CD8-positive, alpha-beta memory T cell (primary cell): ENCODE measurements around the gene WDR89. TPM values are rescaled to one million over a fixed set of nuclear protein-coding genes. Genes with fewer than 3 reads are reported as not detected.
"Not testable (repeated sequence)": the region's sequence is repeated elsewhere in the genome, so short reads cannot be mapped to it uniquely, and the experiment has no call there.

Experiments used
- CTCF ChIA-PET: fragments of 350-600 bp; sonication (Branson Sonifier 250); formaldehyde crosslinking; loops from one replicate; lab custom pipeline; 2021; ENCODE audit warnings: antibody characterized with exemption; lab: Charles Lee
- POLR2A ChIA-PET: fragments of 350-600 bp; sonication (Branson Sonifier 250); formaldehyde crosslinking; loops from one replicate; lab custom pipeline; 2021; ENCODE audit warnings: antibody characterized with exemption; lab: Charles Lee
- DNase-seq, 5 donors: peaks; one replicate each; pipeline versions ENCODE4 v3.0.0 to v3.0.0-alpha.2; 2020 to 2022; ENCODE audit warnings: mixed read lengths in 1 of 5
- H3K27ac ChIP-seq: one replicate; pipeline ENCODE4 v1.7.0; 2013; ENCODE audit warnings: low read depth, mild to moderate bottlenecking, low read length, moderate library complexity
- H3K27me3 ChIP-seq: 2 replicates; pipeline ENCODE4 v1.7.0; 2013; ENCODE audit warnings: low read length, mild to moderate bottlenecking; ENCODE audit not compliant: insufficient read depth, poor library complexity, severe bottlenecking
- H3K36me3 ChIP-seq: 2 replicates; pipeline ENCODE4 v1.7.0; 2013; ENCODE audit warnings: mild to moderate bottlenecking, low read length, moderate library complexity; ENCODE audit not compliant: insufficient read depth
- H3K4me1 ChIP-seq: 2 replicates; pipeline ENCODE4 v1.7.0; 2013; ENCODE audit warnings: mild to moderate bottlenecking, low read length, moderate library complexity; ENCODE audit not compliant: insufficient read depth
- H3K4me3 ChIP-seq: 2 replicates; pipeline ENCODE4 v1.7.0; 2013; ENCODE audit warnings: mild to moderate bottlenecking, low read length
- H3K9me3 ChIP-seq: 2 replicates; pipeline ENCODE4 v1.7.0; 2013; ENCODE audit warnings: mild to moderate bottlenecking, low read length
- H3K27ac Mint-ChIP-seq, 8 donors: one replicate each; pipeline ENCODE4 v1.8.0; 2020 to 2021; ENCODE audit warnings: mixed read lengths in 8 of 8, mild to moderate bottlenecking in 6 of 8, inconsistent platforms in 3 of 8, moderate library complexity in 3 of 8
- H3K27me3 Mint-ChIP-seq, 2 donors: one replicate each; pipeline ENCODE4 v1.8.0; 2020 to 2021; ENCODE audit warnings: mixed read lengths in 2 of 2, mild to moderate bottlenecking in 1 of 2, moderate library complexity in 1 of 2
- H3K36me3 Mint-ChIP-seq, 3 donors: one replicate each; pipeline ENCODE4 v1.8.0; 2020 to 2021; ENCODE audit warnings: mixed read lengths in 3 of 3, inconsistent platforms in 1 of 3, mild to moderate bottlenecking in 1 of 3
- H3K4me1 Mint-ChIP-seq, 3 donors: one replicate each; pipeline ENCODE4 v1.8.0; 2020 to 2021; ENCODE audit warnings: mixed read lengths in 3 of 3, inconsistent platforms in 1 of 3, mild to moderate bottlenecking in 1 of 3
- H3K4me3 Mint-ChIP-seq, 7 donors: one replicate each; pipeline ENCODE4 v1.8.0; 2020 to 2021; ENCODE audit warnings: mixed read lengths in 7 of 7, mild to moderate bottlenecking in 6 of 7, moderate library complexity in 4 of 7, inconsistent platforms in 2 of 7
- H3K9me3 Mint-ChIP-seq, 5 donors: one replicate each; pipeline ENCODE4 v1.8.0; 2020 to 2022; ENCODE audit warnings: mixed read lengths in 5 of 5, mild to moderate bottlenecking in 3 of 5, moderate library complexity in 2 of 5, inconsistent platforms in 1 of 5
- polyA plus RNA-seq: library from polyadenylated mRNA; unstranded; fragments of 300-500 nt; fragmentation: Illumina TruSeq; gene quantifications from one replicate; pipeline ENCODE4 v1.2.3, GENCODE V29; 2021
- total RNA-seq, 2 experiments: library from RNA; stranded (reverse); gene quantifications; one replicate each; pipeline ENCODE4 v1.2.3, GENCODE V29; 2021

Gene WDR89
- total and polyA plus RNA-seq, 3 experiments from 2014 or later = 18.3 to 30.6 (median 28.9) TPM

GRCh38 chr14:63594455-63595372 lies 47.0 kb downstream of the WDR89 start:
- H3K4me1 Mint-ChIP-seq = peaks cover 0 to 5% (median 0%) of the 10 kb centered on the region in 3 donors

GRCh38 chr14:63583046-63583445 lies 58.6 kb downstream of the WDR89 start:
- H3K27me3 Mint-ChIP-seq = peaks cover 6 to 24% of the 10 kb centered on the region in 2 donors
- CTCF ChIA-PET, H3K4me1 ChIP-seq, H3K36me3 ChIP-seq, H3K27ac ChIP-seq, H3K36me3 Mint-ChIP-seq, H3K27ac Mint-ChIP-seq, H3K9me3 ChIP-seq, POLR2A ChIA-PET, H3K9me3 Mint-ChIP-seq, H3K4me1 Mint-ChIP-seq, H3K4me3 Mint-ChIP-seq, DNase-seq, H3K27me3 ChIP-seq, H3K4me3 ChIP-seq: not testable (repeated sequence)

More at GRCh38 chr14:63594455-63595372, 47.0 kb downstream of the WDR89 start:
- no peak for DNase-seq
- Histone ChIP-seq H3K27ac (no peak overlapping the region), H3K9me3 (no peaks in the 10 kb centered on the region), H3K36me3 (peaks cover 19% of the 10 kb centered on the region), H3K4me1 (no peaks in the 10 kb centered on the region), H3K27me3 (no peaks in the 10 kb centered on the region), H3K4me3 (no peak overlapping the region)
- peaks cover 8 to 20% (median 12%) of the 10 kb centered on the region in 5 donors for H3K9me3 Mint-ChIP-seq
- ChIA-PET CTCF (interaction anchor here (1.6 kb wide), 1 partner anchor 11 kb away, joined by 4 read pairs; no protein-coding TSS in a partner anchor), POLR2A (no interaction called here)
- peaks cover 27 to 45% (median 39%) of the 10 kb centered on the region in 3 donors for H3K36me3 Mint-ChIP-seq
- peak overlapping the region in 1 of 8 donors; percentile 87 for H3K27ac Mint-ChIP-seq
- no peak overlapping the region for H3K4me3 Mint-ChIP-seq
- H3K27me3 Mint-ChIP-seq = no peaks in the 10 kb centered on the region

- no peaks in the 10 kb centered on the region for H3K4me1 Mint-ChIP-seq
- no peaks in the 10 kb centered on the region for H3K36me3 Mint-ChIP-seq
- no peak overlapping the region for H3K27ac Mint-ChIP-seq
- Histone ChIP-seq H3K27me3 (no peaks in the 10 kb centered on the region), H3K4me1 (no peaks in the 10 kb centered on the region), H3K27ac (no peak overlapping the region), H3K36me3 (no peaks in the 10 kb centered on the region), H3K4me3 (no peak overlapping the region), H3K9me3 (no peaks in the 10 kb centered on the region)
- H3K9me3 Mint-ChIP-seq = no peaks in the 10 kb centered on the region
- H3K4me3 Mint-ChIP-seq = no peak overlapping the region
- DNase-seq = no peak
- CTCF ChIA-PET = no interaction called here
- POLR2A ChIA-PET = no interaction called here
- H3K27me3 Mint-ChIP-seq = peaks cover 6 to 28% of the 10 kb centered on the region in 2 donors
These were observed 60.2 kb downstream of the WDR89 start for GRCh38 chr14:63581491-63581890.

DNA sequence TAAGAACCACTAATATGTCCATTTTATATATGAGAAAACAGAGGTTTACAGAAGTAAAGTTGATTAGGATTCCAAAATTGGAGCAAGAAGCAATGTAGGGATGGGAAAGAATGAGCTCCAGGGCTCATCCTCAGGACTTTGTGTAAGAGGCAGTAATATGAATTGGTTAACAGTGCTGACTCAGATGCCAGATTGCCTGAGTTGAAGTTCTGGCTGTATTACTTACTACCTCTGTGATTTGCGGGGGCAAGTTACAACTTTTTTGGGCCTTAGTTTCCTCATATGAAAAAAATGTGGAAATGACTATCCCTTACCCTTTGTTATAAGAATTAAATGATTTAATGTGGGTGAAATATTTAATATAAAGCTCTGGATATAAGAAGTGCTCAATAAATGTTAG lies 63.4 kb downstream of the WDR89 start:
- H3K4me1 ChIP-seq = no peaks in the 10 kb centered on the region
- no peak overlapping the region for H3K4me3 ChIP-seq
- CTCF ChIA-PET = no interaction called here
- H3K36me3 ChIP-seq = no peaks in the 10 kb centered on the region
- no peaks in the 10 kb centered on the region for H3K27me3 ChIP-seq
- POLR2A ChIA-PET = no interaction called here
- Mint-ChIP-seq H3K36me3 (no peaks in the 10 kb centered on the region), H3K27me3 (peaks cover 6 to 34% of the 10 kb centered on the region in 2 donors), H3K4me1 (no peaks in the 10 kb centered on the region), H3K9me3 (no peaks in the 10 kb centered on the region), H3K27ac (no peak overlapping the region), H3K4me3 (no peak overlapping the region)
- DNase-seq = no peak
- no peak overlapping the region for H3K27ac ChIP-seq
- H3K9me3 ChIP-seq = no peaks in the 10 kb centered on the region

- peaks cover 2 to 26% of the 10 kb centered on the region in 2 donors for H3K27me3 Mint-ChIP-seq
- H3K27ac Mint-ChIP-seq = peak overlapping the region in 1 of 8 donors; percentile 46
- Histone ChIP-seq H3K9me3 (no peaks in the 10 kb centered on the region), H3K4me1 (no peaks in the 10 kb centered on the region), H3K4me3 (no peak overlapping the region), H3K36me3 (no peaks in the 10 kb centered on the region), H3K27me3 (no peaks in the 10 kb centered on the region), H3K27ac (no peak overlapping the region)
- no peaks in the 10 kb centered on the region for H3K4me1 Mint-ChIP-seq
- no peak for DNase-seq
- no peaks in the 10 kb centered on the region for H3K9me3 Mint-ChIP-seq
- ChIA-PET CTCF (no interaction called here), POLR2A (no interaction called here)
- no peaks in the 10 kb centered on the region for H3K36me3 Mint-ChIP-seq
- H3K4me3 Mint-ChIP-seq = no peak overlapping the region
These were observed 68.1 kb downstream of the WDR89 start for GRCh38 chr14:63573581-63573980.

DNA sequence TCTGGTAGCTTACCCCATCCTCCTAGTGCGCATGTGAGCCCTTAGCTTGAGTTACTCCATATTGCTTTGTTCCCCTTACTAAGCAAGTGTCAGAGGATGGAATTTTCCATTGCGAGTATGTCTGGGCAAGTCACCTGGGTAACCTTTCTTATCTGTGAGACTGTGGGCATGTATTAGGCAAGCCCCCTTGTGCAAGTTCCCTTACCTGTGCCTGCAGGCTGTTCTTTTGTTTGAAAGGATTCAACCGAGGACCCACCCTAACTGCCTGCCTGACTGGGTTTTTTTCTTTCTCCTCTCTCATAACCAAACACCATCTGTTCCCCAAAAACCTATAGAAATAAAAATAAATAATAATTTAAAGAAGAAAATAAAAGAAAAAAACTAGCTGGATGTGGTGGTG lies 76.2 kb downstream of the WDR89 start:
- H3K27ac ChIP-seq = no peak overlapping the region
- Mint-ChIP-seq H3K9me3 (no peaks in the 10 kb centered on the region), H3K4me1 (no peaks in the 10 kb centered on the region), H3K27me3 (peaks cover 23 to 32% of the 10 kb centered on the region in 2 donors), H3K27ac (no peak overlapping the region), H3K36me3 (peaks cover 0 to under 1% (median 0%) of the 10 kb centered on the region in 3 donors), H3K4me3 (no peak overlapping the region)
- H3K4me1 ChIP-seq = no peaks in the 10 kb centered on the region
- ChIA-PET POLR2A (no interaction called here), CTCF (no interaction called here)
- H3K36me3 ChIP-seq = no peaks in the 10 kb centered on the region
- H3K4me3 ChIP-seq = no peak overlapping the region
- no peaks in the 10 kb centered on the region for H3K27me3 ChIP-seq
- no peaks in the 10 kb centered on the region for H3K9me3 ChIP-seq
- no peak for DNase-seq

GRCh38 chr14:63564318-63564717 lies 77.4 kb downstream of the WDR89 start:
- Histone ChIP-seq H3K9me3 (no peaks in the 10 kb centered on the region), H3K4me3 (no peak overlapping the region), H3K4me1 (no peaks in the 10 kb centered on the region), H3K36me3 (no peaks in the 10 kb centered on the region), H3K27ac (no peak overlapping the region), H3K27me3 (no peaks in the 10 kb centered on the region)
- ChIA-PET CTCF (no interaction called here), POLR2A (no interaction called here)
- Mint-ChIP-seq H3K4me3 (no peak overlapping the region), H3K9me3 (no peaks in the 10 kb centered on the region), H3K4me1 (no peaks in the 10 kb centered on the region), H3K27ac (no peak overlapping the region), H3K36me3 (peaks cover 0 to 4% (median 2%) of the 10 kb centered on the region in 3 donors), H3K27me3 (peaks cover 23 to 34% of the 10 kb centered on the region in 2 donors)
- no peak for DNase-seq

- Histone ChIP-seq H3K4me3 (no peak overlapping the region), H3K4me1 (no peaks in the 10 kb centered on the region), H3K27ac (no peak overlapping the region), H3K27me3 (no peaks in the 10 kb centered on the region), H3K9me3 (no peaks in the 10 kb centered on the region), H3K36me3 (no peaks in the 10 kb centered on the region)
- Mint-ChIP-seq H3K27ac (no peak overlapping the region), H3K27me3 (peaks cover 23 to 35% of the 10 kb centered on the region in 2 donors), H3K4me3 (no peak overlapping the region), H3K4me1 (no peaks in the 10 kb centered on the region), H3K9me3 (no peaks in the 10 kb centered on the region), H3K36me3 (peaks cover 0 to 4% (median 2%) of the 10 kb centered on the region in 3 donors)
- CTCF ChIA-PET = no interaction called here
- POLR2A ChIA-PET = no interaction called here
- no peak for DNase-seq
These were observed 78.2 kb downstream of the WDR89 start for GRCh38 chr14:63563370-63564026.
